Measurements from ENCODE around the gene DOLPP1. TPM values are rescaled to one million over a fixed set of nuclear protein-coding genes. Genes with fewer than 3 reads are reported as not detected.

Gene DOLPP1
- total and polyA plus RNA-seq, 2 of the 8 experiments (the other 6 are each of a cell fraction or from before 2014, with no cell fraction given), result 36.0 to 45.3 TPM

- peaks cover 0 to 23% of the 10 kb centered on the region in 2 experiments; a peak in 2 of 4 replicates for H3K79me2 ChIP-seq (ENCODE audit: control insufficient read depth in 1 of 2, insufficient read depth in 2 of 2, low read length in 2 of 2)
- no peak within 1 kb of the TSS; the same call in 1 of the 2 replicates for H2BK5ac ChIP-seq (ENCODE audit: low read depth, low read length)
- no peak within 1 kb of the TSS; the same call in 1 of the 2 replicates for H3K18ac ChIP-seq (ENCODE audit: extremely low read depth, low read length)
- H3K4me2 ChIP-seq (ENCODE audit: insufficient read depth in 1 of 2, low read depth in 2 of 2, low read length in 2 of 2), result peak within 1 kb of the TSS; percentile 78 to 89
- no peak within 1 kb of the TSS for H2BK120ac ChIP-seq (replicated peaks; ENCODE audit: low read depth, low read length)
- peaks cover 0 to 5% of the 10 kb centered on the region in 2 experiments for H4K20me1 ChIP-seq (replicated peaks in 1 of 2; ENCODE audit: control insufficient read depth in 1 of 2, insufficient read depth in 2 of 2, low read length in 2 of 2)
- peaks cover 0 to 10% (median 5%) of the 10 kb centered on the region in 4 experiments; a peak in 5 of 7 replicates for H3K4me1 ChIP-seq (replicated peaks in 1 of 4; ENCODE audit: control insufficient read depth in 3 of 4, insufficient read depth in 4 of 4, low read length in 3 of 4)
- no peak within 1 kb of the TSS for H4K91ac ChIP-seq (replicated peaks; ENCODE audit: insufficient read length, low read length)
- H3K36me3 ChIP-seq (ENCODE audit: control insufficient read depth in 2 of 4, insufficient read depth in 4 of 4, low read length in 3 of 4), result peaks cover 0 to 3% (median 1%) of the 10 kb centered on the region in 4 experiments; a peak in 3 of 8 replicates
- no peak within 1 kb of the TSS for H2BK20ac ChIP-seq (ENCODE audit: low read length)
- ChIA-PET CTCF (ENCODE audit: partially characterized antibody) (interaction anchor here (1.3 to 1.6 kb wide), 2 partner anchors 26 to 29 kb away, joined by 3 to 7 read pairs; no protein-coding TSS in a partner anchor), POLR2A (ENCODE audit: partially characterized antibody) (interaction anchor here (0.6 to 1.1 kb wide), 6 partner anchors 14 to 476 kb away, joined by 3 to 7 read pairs (median 4); no protein-coding TSS in a partner anchor)
- H2AK5ac ChIP-seq (ENCODE audit: low read depth, low read length), result no peak within 1 kb of the TSS
- H2BK15ac ChIP-seq (ENCODE audit: low read length), result 0 out of 2 replicates have a peak within 1 kb of the TSS, but pooled peaks have one; percentile 46
- peak within 1 kb of the TSS; percentile 5 for H4K5ac ChIP-seq (ENCODE audit: insufficient read length, low read depth, low read length)
- peaks cover 7% of the 10 kb centered on the region for H3K79me1 ChIP-seq (ENCODE audit: low read depth, low read length)
- H3K27ac ChIP-seq (ENCODE audit: low read depth, low read length), result no peak within 1 kb of the TSS
- H3K9ac ChIP-seq (replicated peaks in 1 of 4; ENCODE audit: extremely low read depth in 1 of 4, low read depth in 3 of 4, low read length in 3 of 4), result peak within 1 kb of the TSS; percentile 51 to 65 (median 63)
- peaks cover 7% of the 10 kb centered on the region for H3K23me2 ChIP-seq (ENCODE audit: low read depth, low read length)
- no peaks in the 10 kb centered on the region for H3K27me3 ChIP-seq (replicated peaks in 1 of 4; ENCODE audit: control insufficient read depth in 3 of 4, extremely low read depth in 1 of 4, insufficient read depth in 3 of 4, low read length in 3 of 4)
- no peak within 1 kb of the TSS for H2AFZ ChIP-seq (ENCODE audit: low read length)
- no peaks in the 10 kb centered on the region for H3K9me3 ChIP-seq (ENCODE audit: insufficient read depth in 2 of 2, low read depth in 1 of 2, low read length in 1 of 2)
- DNase-seq (ENCODE audit: low read depth in 1 of 2, low spot score in 2 of 2) (peak; percentile 90 to 95), FAIRE-seq (peak; percentile 60)
- H3K14ac ChIP-seq (ENCODE audit: insufficient read length), result no peak within 1 kb of the TSS
- H3K4ac ChIP-seq (replicated peaks; ENCODE audit: insufficient read length, low read depth, low read length), result peak within 1 kb of the TSS; percentile 66
- peak within 1 kb of the TSS; percentile 30 for H3K56ac ChIP-seq (replicated peaks; ENCODE audit: insufficient read length, low read depth, low read length)
- H2BK12ac ChIP-seq (ENCODE audit: low read depth, low read length), result no peak within 1 kb of the TSS
- H3K4me3 ChIP-seq (ENCODE audit: extremely low read depth in 1 of 4, insufficient read depth in 2 of 4, low read depth in 3 of 4, low read length in 4 of 4), result peak within 1 kb of the TSS; percentile 87 to 97 (median 90)
- no peak within 1 kb of the TSS for H3K23ac ChIP-seq (ENCODE audit: insufficient read length)
- WGBS, 2 experiments (ENCODE audit: extremely low coverage in 1 of 2, insufficient coverage in 1 of 2, insufficient read length in 1 of 2, insufficient replicate concordance in 2 of 2, low coverage in 1 of 2, low lambda C conversion rate in 2 of 2, missing lambda C conversion rate in 1 of 2), result 2% methylated on average over 38 of the region's 49 CpGs; no CpG with 5 or more reads in 1 of the 2 experiments
- peak within 1 kb of the TSS; percentile 1; the same call in 1 of the 2 replicates for H4K8ac ChIP-seq (ENCODE audit: extremely low read depth, insufficient read depth, low read length)
- TF ChIP-seq YY1 (IDR thresholded peaks at IDR 0.05; ENCODE audit: low read depth, low read length) (peak; percentile 63; the same call in 1 of the 2 replicates), GABPA (IDR thresholded peaks at IDR 0.05; ENCODE audit: borderline replicate concordance, insufficient read depth, low read length) (0 out of 2 replicates have a peak, but pooled peaks have one; percentile 26), CHD2 (IDR thresholded peaks at IDR 0.05; ENCODE audit: low read length) (0 out of 2 replicates have a peak, but pooled peaks have one; percentile 13), SIN3A (conservative IDR thresholded peaks at IDR 0.05 in 1 of 2, IDR thresholded peaks at IDR 0.05 in 1 of 2; ENCODE audit: low read depth in 1 of 2, low read length in 2 of 2) (peak; percentile 57 to 82; a peak in 2 of 4 replicates), CEBPB (IDR thresholded peaks at IDR 0.05; ENCODE audit: low read depth, low read length) (peak; percentile 41; the same call in 1 of the 2 replicates), TAF7 (optimal IDR thresholded peaks at IDR 0.05; ENCODE audit: borderline replicate concordance, low read depth, low read length) (peak; percentile 74), SP1 (IDR thresholded peaks at IDR 0.05; ENCODE audit: low read depth, low read length) (peak; percentile 86), SP2 (IDR thresholded peaks at IDR 0.05; ENCODE audit: low read length) (no peak; the same call in 1 of the 2 replicates), TAF1 (IDR thresholded peaks at IDR 0.05; ENCODE audit: low read depth, low read length) (peak; percentile 83), CREB1 (IDR thresholded peaks at IDR 0.05) (no peak)
- TF ChIP-seq, protein P1, sequence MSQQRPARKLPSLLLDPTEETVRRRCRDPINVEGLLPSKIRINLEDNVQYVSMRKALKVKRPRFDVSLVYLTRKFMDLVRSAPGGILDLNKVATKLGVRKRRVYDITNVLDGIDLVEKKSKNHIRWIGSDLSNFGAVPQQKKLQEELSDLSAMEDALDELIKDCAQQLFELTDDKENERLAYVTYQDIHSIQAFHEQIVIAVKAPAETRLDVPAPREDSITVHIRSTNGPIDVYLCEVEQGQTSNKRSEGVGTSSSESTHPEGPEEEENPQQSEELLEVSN (IDR thresholded peaks at IDR 0.05), result peak; percentile 60
Measured at GRCh38 chr9:129036241-129036922, 44.5 kb upstream of the DOLPP1 start, which contains the start of gene MIGA2. MIGA2 (plus strand) TSS chr9:129036626; CDS start chr9:129040595, 3,969 bp downstream.

Measured in H1 (cell line).